ENCODE results near the gene WRAP53. TPM values are rescaled to one million over a fixed set of nuclear protein-coding genes. Genes with fewer than 3 reads are reported as not detected.

WRAP53 gene
- total RNA-seq, 2 donors from 2014 or later: 3.4 to 5.6 TPM

- WGBS, 2 donors: 2 to 13% methylated on average over 15 to 16 of the region's 16 CpGs
Measured at GRCh38 chr17:7717756-7718350, 29.6 kb downstream of the WRAP53 start.

DNA sequence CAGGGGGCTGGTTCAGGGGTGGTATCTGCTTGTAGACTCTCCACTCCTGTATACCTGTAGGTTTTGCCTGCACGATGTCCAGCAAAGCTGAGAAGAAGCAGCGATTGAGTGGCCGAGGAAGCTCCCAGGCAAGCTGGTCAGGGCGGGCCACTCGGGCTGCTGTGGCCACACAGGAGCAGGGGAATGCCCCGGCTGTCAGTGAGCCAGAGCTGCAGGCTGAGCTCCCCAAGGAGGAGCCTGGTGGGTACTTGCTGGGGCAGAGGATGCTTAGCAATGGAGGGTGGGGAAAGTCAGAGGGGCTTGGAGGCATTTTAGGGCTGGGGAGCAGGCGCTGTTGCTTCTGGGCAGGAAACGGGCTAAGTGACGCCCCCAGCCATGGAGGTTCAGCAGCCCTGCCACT lies 31.4 kb downstream of the WRAP53 start:
- ATAC-seq (no peak), DNase-seq (no peak)
- Histone ChIP-seq H3K36me3 (replicated peaks in 1 of 2; ENCODE audit: insufficient read depth in 1 of 2, low read depth in 2 of 2) (no peaks in the 10 kb centered on the region), H3K4me1 (peaks cover 26% of the 10 kb centered on the region), H3K27ac (no peak overlapping the region), H3K27me3 (no peaks in the 10 kb centered on the region), H3K4me3 (no peak overlapping the region), H3K9me3 (no peaks in the 10 kb centered on the region)
- no peak for TF ChIP-seq CTCF (IDR thresholded peaks at IDR 0.05)
- no peak for TF ChIP-seq POLR2A (IDR thresholded peaks at IDR 0.05)
- intact Hi-C loops (cut with DNase I): no loop called here
- 69 to 78% methylated on average over 9 of the region's 9 CpGs for WGBS, 2 donors

More at GRCh38 chr17:7717756-7718350, 29.6 kb downstream of the WRAP53 start:
- TF ChIP-seq POLR2A (IDR thresholded peaks at IDR 0.05) (no peak), CTCF (IDR thresholded peaks at IDR 0.05) (no peak)
- Histone ChIP-seq H3K4me1 (peaks cover 26% of the 10 kb centered on the region), H3K27ac (peak overlapping the region; percentile 25 to 71 (median 67)), H3K27me3 (no peaks in the 10 kb centered on the region), H3K36me3 (replicated peaks in 1 of 2; ENCODE audit: insufficient read depth in 1 of 2, low read depth in 2 of 2) (no peaks in the 10 kb centered on the region), H3K4me3 (peak overlapping the region; percentile 10 to 16), H3K9me3 (no peaks in the 10 kb centered on the region)
- intact Hi-C loops (cut with DNase I): no loop called here
- DNase-seq: peak in 2 of 4 donors; percentile 19 to 29
- no peak for ATAC-seq

- no peak for ATAC-seq
Measured at GRCh38 chr17:7720125-7720524, 31.8 kb downstream of the WRAP53 start.

GRCh38 chr17:7721612-7722011 lies 33.3 kb downstream of the WRAP53 start:
- ATAC-seq (no peak), DNase-seq (no peak)
- peaks cover 20% of the 10 kb centered on the region for H3K4me1 ChIP-seq
- TF ChIP-seq POLR2A (IDR thresholded peaks at IDR 0.05) (no peak), CTCF (IDR thresholded peaks at IDR 0.05) (no peak)
- 85 to 91% methylated on average over 2 of the region's 2 CpGs for WGBS, 2 donors
- H3K4me3 ChIP-seq: no peak overlapping the region
- H3K36me3 ChIP-seq (replicated peaks in 1 of 2; ENCODE audit: insufficient read depth in 1 of 2, low read depth in 2 of 2): no peaks in the 10 kb centered on the region
- no peaks in the 10 kb centered on the region for H3K9me3 ChIP-seq
- no peak overlapping the region for H3K27ac ChIP-seq
- H3K27me3 ChIP-seq: no peaks in the 10 kb centered on the region
- intact Hi-C loops (cut with DNase I): no loop called here

More at GRCh38 chr17:7720125-7720524, 31.8 kb downstream of the WRAP53 start:
- no peaks in the 10 kb centered on the region for H3K9me3 ChIP-seq
- no peak for TF ChIP-seq POLR2A (IDR thresholded peaks at IDR 0.05)
- TF ChIP-seq CTCF (IDR thresholded peaks at IDR 0.05): no peak
- WGBS, 2 donors: 52 to 57% methylated on average over 4 of the region's 4 CpGs
- H3K27ac ChIP-seq: no peak overlapping the region
- H3K4me1 ChIP-seq: peaks cover 26% of the 10 kb centered on the region
- no peak overlapping the region for H3K4me3 ChIP-seq
- no peaks in the 10 kb centered on the region for H3K36me3 ChIP-seq (replicated peaks in 1 of 2; ENCODE audit: insufficient read depth in 1 of 2, low read depth in 2 of 2)
- DNase-seq: peak in 1 of 4 donors; percentile 10
- H3K27me3 ChIP-seq: no peaks in the 10 kb centered on the region
- intact Hi-C loops (cut with DNase I): no loop called here

GRCh38 chr17:7727886-7728285 lies 39.6 kb downstream of the WRAP53 start:
- TF ChIP-seq POLR2A (IDR thresholded peaks at IDR 0.05) (no peak), CTCF (IDR thresholded peaks at IDR 0.05) (no peak)
- WGBS, 2 donors: 66 to 72% methylated on average over 3 of the region's 3 CpGs
- H3K4me1 ChIP-seq: no peaks in the 10 kb centered on the region

More at GRCh38 chr17:7727886-7728285, 39.6 kb downstream of the WRAP53 start:
- H3K27ac ChIP-seq: no peak overlapping the region
- intact Hi-C loops (cut with DNase I): no loop called here
- H3K36me3 ChIP-seq (replicated peaks in 1 of 2; ENCODE audit: insufficient read depth in 1 of 2, low read depth in 2 of 2): no peaks in the 10 kb centered on the region
- H3K27me3 ChIP-seq: no peaks in the 10 kb centered on the region
- H3K4me3 ChIP-seq: no peak overlapping the region
- ATAC-seq: no peak
- DNase-seq: no peak
- H3K9me3 ChIP-seq: no peaks in the 10 kb centered on the region
